Activated naive CD8-positive, alpha-beta T cell treated with anti-CD3 and anti-CD28 coated beads, Interleukin-2, amount 10 ng/mL, durations not matched to agents 7 days and 5 days (primary cell): ENCODE results near the gene RPS28. TPM values are rescaled to one million over a fixed set of nuclear protein-coding genes. Genes with fewer than 3 reads are reported as not detected.

ENCODE experiments used
- total RNA-seq, 2 experiments: library from RNA; stranded (reverse); gene quantifications; one replicate each; pipeline ENCODE4 v1.2.3, GENCODE V29; 2021

Gene RPS28
- total RNA-seq, 2 experiments from 2014 or later = 1,838 to 1,917 TPM

Other genes with a start within 250 kb of the RPS28 start
- gene FBN3, start 171.9 kb upstream of the RPS28 start, total RNA-seq = under 1 TPM; 0.03 to 0.50 TPM
- 10 to 100 TPM; 32.5 to 32.8 TPM for gene CERS4, start 112.1 kb upstream of the RPS28 start, total RNA-seq
- 10 to 100 TPM; 36.1 to 38.4 TPM for gene CD320, start 13.1 kb upstream of the RPS28 start, total RNA-seq
- 10 to 100 TPM; 53.8 to 59.0 TPM for gene NDUFA7, start 121 bp upstream of the RPS28 start, total RNA-seq
- 1 to 10 TPM; 4.5 to 4.8 TPM for gene KANK3, start 21.8 kb downstream of the RPS28 start, total RNA-seq
- gene ANGPTL4, start 42.7 kb downstream of the RPS28 start, total RNA-seq = under 1 TPM in 1 of 2 experiments, not detected in 1; 0.64 TPM
- 100 to 1,000 TPM in 1 of 2 experiments, 10 to 100 TPM in 1; 98.8 to 103 TPM for gene RAB11B, start 68.9 kb downstream of the RPS28 start, total RNA-seq
- gene MARCHF2, start 91.8 kb downstream of the RPS28 start, total RNA-seq = 10 to 100 TPM; 23.9 to 25.0 TPM
- 100 to 1,000 TPM; 188 to 198 TPM for gene HNRNPM, start 123.5 kb downstream of the RPS28 start, total RNA-seq
- gene PRAM1, start 181.1 kb downstream of the RPS28 start, total RNA-seq = 1 to 10 TPM; 2.3 to 2.5 TPM
- 10 to 100 TPM; 38.2 to 40.5 TPM for gene ZNF414, start 192.7 kb downstream of the RPS28 start, total RNA-seq